Lower leg skin (tissue), 3 donors: ENCODE measurements around the gene SCGB1C1.

Experiments used
- POLR2A ChIP-seq, 2 donors: fragments of 450-650 bp; IDR thresholded peaks; one replicate each; pipeline ENCODE4 v1.6.1; 2016 to 2017; ENCODE audit warnings: antibody characterized with exemption in 2 of 2, mild to moderate bottlenecking in 1 of 2, moderate library complexity in 1 of 2
- TF ChIP-seq, protein P1 (sequence below), 3 donors: fragments of 450-650 bp; IDR thresholded peaks; one replicate each; pipeline ENCODE4 v1.5.1; 2016; ENCODE audit warnings: antibody characterized with exemption in 3 of 3, mild to moderate bottlenecking in 3 of 3, moderate library complexity in 2 of 3

DNA sequence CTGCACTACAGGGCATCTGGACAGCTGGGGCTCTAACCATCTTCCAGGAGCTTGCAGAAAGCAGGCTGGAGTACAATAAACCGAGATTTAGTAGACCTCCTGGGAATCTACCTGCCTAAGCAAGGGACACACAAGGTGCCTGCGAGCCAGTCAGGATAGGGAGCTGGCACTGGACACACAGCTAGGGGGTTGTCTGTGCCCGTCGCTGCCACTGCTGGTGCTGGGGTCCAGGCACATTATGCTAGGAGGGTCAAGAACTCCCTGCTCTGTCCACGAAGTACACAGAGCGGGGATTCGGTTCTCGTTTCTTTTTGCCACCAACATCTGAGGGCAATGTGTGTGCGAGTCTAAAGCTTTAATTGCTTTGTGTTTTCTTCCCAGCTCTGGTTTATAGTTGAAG, 18.9 kb downstream of the SCGB1C1 start:
- TF ChIP-seq, protein P1, sequence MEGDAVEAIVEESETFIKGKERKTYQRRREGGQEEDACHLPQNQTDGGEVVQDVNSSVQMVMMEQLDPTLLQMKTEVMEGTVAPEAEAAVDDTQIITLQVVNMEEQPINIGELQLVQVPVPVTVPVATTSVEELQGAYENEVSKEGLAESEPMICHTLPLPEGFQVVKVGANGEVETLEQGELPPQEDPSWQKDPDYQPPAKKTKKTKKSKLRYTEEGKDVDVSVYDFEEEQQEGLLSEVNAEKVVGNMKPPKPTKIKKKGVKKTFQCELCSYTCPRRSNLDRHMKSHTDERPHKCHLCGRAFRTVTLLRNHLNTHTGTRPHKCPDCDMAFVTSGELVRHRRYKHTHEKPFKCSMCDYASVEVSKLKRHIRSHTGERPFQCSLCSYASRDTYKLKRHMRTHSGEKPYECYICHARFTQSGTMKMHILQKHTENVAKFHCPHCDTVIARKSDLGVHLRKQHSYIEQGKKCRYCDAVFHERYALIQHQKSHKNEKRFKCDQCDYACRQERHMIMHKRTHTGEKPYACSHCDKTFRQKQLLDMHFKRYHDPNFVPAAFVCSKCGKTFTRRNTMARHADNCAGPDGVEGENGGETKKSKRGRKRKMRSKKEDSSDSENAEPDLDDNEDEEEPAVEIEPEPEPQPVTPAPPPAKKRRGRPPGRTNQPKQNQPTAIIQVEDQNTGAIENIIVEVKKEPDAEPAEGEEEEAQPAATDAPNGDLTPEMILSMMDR (IDR thresholded peaks at IDR 0.05): no peak
- TF ChIP-seq POLR2A (IDR thresholded peaks at IDR 0.05): no peak
